Cardiac muscle cell (in vitro differentiated cells and primary cell): ENCODE data around the gene NFATC1. TPM values are rescaled to one million over a fixed set of nuclear protein-coding genes. Genes with fewer than 3 reads are reported as not detected.

Experiments used
- DNase-seq, 2 donors: peaks; one replicate each; pipeline versions ENCODE4 v3.0.0 to v3.0.0-alpha.2; 2010 to 2017; ENCODE audit warnings: low read depth in 1 of 2, low spot score in 1 of 2
- H3K27ac ChIP-seq: fragments of 200-600 bp; sonication (generic); 2 replicates; pipeline ENCODE4 v1.5.1; 2016
- H3K27me3 ChIP-seq: fragments of 200-600 bp; sonication (generic); 2 replicates; pipeline ENCODE4 v1.6.0; 2016; ENCODE audit warnings: control low read depth
- H3K36me3 ChIP-seq: fragments of 200-600 bp; sonication (generic); 2 replicates; pipeline ENCODE4 v1.5.1; 2016; ENCODE audit warnings: control low read depth
- H3K4me1 ChIP-seq: fragments of 200-600 bp; sonication (generic); 2 replicates; pipeline ENCODE4 v1.8.1; 2017; ENCODE audit warnings: low read depth, mild to moderate bottlenecking, mixed run types
- H3K4me3 ChIP-seq: fragments of 200-600 bp; sonication (generic); 2 replicates; pipeline ENCODE4 v1.5.1; 2016; ENCODE audit warnings: mild to moderate bottlenecking
- H3K9me3 ChIP-seq: fragments of 200-600 bp; sonication (generic); 2 replicates; pipeline ENCODE4 v1.5.1; 2017; ENCODE audit warnings: low read depth, mild to moderate bottlenecking, control low read depth
- CTCF ChIP-seq: IDR thresholded peaks from 2 replicates; pipeline ENCODE4 v1.5.1; 2012; ENCODE audit warnings: low read depth, mild to moderate bottlenecking, low read length
- polyA plus RNA-seq: library from polyadenylated mRNA; unstranded; fragments of >200 nt; fragmentation: Nextera tagmentation; extraction: Ambion mirVana; gene quantifications from 2 replicates; pipeline ENCODE4 v1.2.1, GENCODE V29; 2016
- total RNA-seq: library from RNA; depleted of rRNA; stranded (reverse); fragments of >200 nt; gene quantifications from 2 replicates; pipeline ENCODE4 v1.2.3, GENCODE V29; 2016

The NFATC1 gene
- total and polyA plus RNA-seq, 2 experiments from 2014 or later: 10.8 to 11.7 TPM

GRCh38 chr18:79518683-79519128 is 123.0 kb downstream of the NFATC1 start:
- H3K36me3 ChIP-seq: no peaks in the 10 kb centered on the region
- no peak overlapping the region for H3K27ac ChIP-seq
- H3K4me1 ChIP-seq: peaks cover 15% of the 10 kb centered on the region
- H3K4me3 ChIP-seq: no peak overlapping the region
- TF ChIP-seq CTCF: no peak
- no peak for DNase-seq
- H3K9me3 ChIP-seq: no peaks in the 10 kb centered on the region
- no peaks in the 10 kb centered on the region for H3K27me3 ChIP-seq

- peak overlapping the region; percentile 8 for H3K27ac ChIP-seq
- no peak overlapping the region for H3K4me3 ChIP-seq
- TF ChIP-seq CTCF: no peak
- no peaks in the 10 kb centered on the region for H3K36me3 ChIP-seq
- no peaks in the 10 kb centered on the region for H3K27me3 ChIP-seq
- H3K4me1 ChIP-seq: peaks cover 15% of the 10 kb centered on the region
- no peaks in the 10 kb centered on the region for H3K9me3 ChIP-seq
- peak; percentile 38 to 39 for DNase-seq
These were observed 124.2 kb downstream of the NFATC1 start for GRCh38 chr18:79519751-79520477.

- Histone ChIP-seq H3K36me3 (no peaks in the 10 kb centered on the region), H3K9me3 (no peaks in the 10 kb centered on the region), H3K27me3 (no peaks in the 10 kb centered on the region), H3K27ac (no peak overlapping the region), H3K4me1 (peaks cover 14% of the 10 kb centered on the region), H3K4me3 (no peak overlapping the region)
- TF ChIP-seq CTCF: no peak
- DNase-seq: no peak
These were observed 125.0 kb downstream of the NFATC1 start for GRCh38 chr18:79520478-79521390.

- H3K4me1 ChIP-seq: peaks cover 5% of the 10 kb centered on the region
- no peaks in the 10 kb centered on the region for H3K36me3 ChIP-seq
- DNase-seq: no peak
- TF ChIP-seq CTCF: no peak
- no peak overlapping the region for H3K4me3 ChIP-seq
- no peak overlapping the region for H3K27ac ChIP-seq
- no peaks in the 10 kb centered on the region for H3K27me3 ChIP-seq
- H3K9me3 ChIP-seq: no peaks in the 10 kb centered on the region
These were observed 125.9 kb downstream of the NFATC1 start for GRCh38 chr18:79521416-79522205.
